H1 (cell line): ENCODE measurements around the gene ADRM1. TPM values are rescaled to one million over a fixed set of nuclear protein-coding genes. Genes with fewer than 3 reads are reported as not detected.

Experiments
- CTCF ChIA-PET: fragments of 300-600 bp; sonication (Branson Sonifier 250); formaldehyde crosslinking; loops from one replicate; lab custom pipeline; 2021; ENCODE audit not compliant: partially characterized antibody; lab: Charles Lee
- POLR2A ChIA-PET: fragments of 300-600 bp; sonication (Branson Sonifier 250); formaldehyde crosslinking; loops from one replicate; lab custom pipeline; 2021; ENCODE audit warnings: inconsistent platforms; ENCODE audit not compliant: partially characterized antibody; lab: Charles Lee
- DNase-seq, 2 experiments: peaks; one replicate each; pipeline versions ENCODE4 v3.0.0 to v3.0.0-alpha.2; 2010 to 2022; ENCODE audit warnings: low spot score in 2 of 2, low read depth in 1 of 2, mixed read lengths in 1 of 2
- FAIRE-seq: peaks from 2 replicates; lab custom pipeline; 2011; peaks lifted over from hg19 to GRCh38; lab: Jason Lieb, UNC
- H2AFZ ChIP-seq: 2 replicates; pipeline ENCODE4 v1.8.1; 2012; ENCODE audit warnings: low read length, inconsistent platforms
- H2AK5ac ChIP-seq: 2 replicates; pipeline ENCODE4 v1.6.1; 2013; ENCODE audit warnings: low read depth, low read length
- H2BK120ac ChIP-seq: replicated peaks from 2 replicates; pipeline ENCODE3; 2013; ENCODE audit warnings: low read depth, low read length, inconsistent platforms
- H2BK12ac ChIP-seq: 2 replicates; pipeline ENCODE4 v1.6.1; 2013; ENCODE audit warnings: low read depth, low read length
- H2BK15ac ChIP-seq: 2 replicates; pipeline ENCODE4 v1.6.1; 2013; ENCODE audit warnings: low read length
- H2BK20ac ChIP-seq: 2 replicates; pipeline ENCODE4 v1.6.1; 2013; ENCODE audit warnings: low read length
- H2BK5ac ChIP-seq: 2 replicates; pipeline ENCODE4 v1.6.1; 2013; ENCODE audit warnings: low read depth, low read length
- H3K14ac ChIP-seq: 2 replicates; pipeline ENCODE4 v1.6.1; 2013; ENCODE audit warnings: inconsistent platforms; ENCODE audit not compliant: insufficient read length
- H3K18ac ChIP-seq: 2 replicates; pipeline ENCODE4 v1.6.1; 2013; ENCODE audit warnings: low read length; ENCODE audit errors: extremely low read depth
- H3K23ac ChIP-seq: 2 replicates; pipeline ENCODE4 v1.6.1; 2013; ENCODE audit warnings: inconsistent platforms; ENCODE audit not compliant: insufficient read length
- H3K23me2 ChIP-seq: 2 replicates; pipeline ENCODE4 v1.6.1; 2013; ENCODE audit warnings: low read depth, low read length
- H3K27ac ChIP-seq: 2 replicates; pipeline ENCODE4 v1.6.1; 2011; ENCODE audit warnings: low read depth, low read length, inconsistent platforms
- H3K27me3 ChIP-seq, 4 experiments: replicated peaks in 1 of 4; 1 replicate in 1 of 4; 2 replicates in 3 of 4; pipeline versions ENCODE4 v1.6.1 to v1.8.1; 2011 to 2013; ENCODE audit warnings: low read length in 3 of 4, mild to moderate bottlenecking in 3 of 4, inconsistent platforms in 2 of 4, mixed read lengths in 2 of 4, moderate library complexity in 1 of 4; ENCODE audit not compliant: control insufficient read depth in 3 of 4, insufficient read depth in 3 of 4; ENCODE audit errors: extremely low read depth in 1 of 4
- H3K36me3 ChIP-seq, 4 experiments: 2 replicates each; pipeline versions ENCODE4 v1.6.1 to v1.8.1; 2011 to 2013; ENCODE audit warnings: mild to moderate bottlenecking in 4 of 4, low read length in 3 of 4, moderate library complexity in 2 of 4, control low read depth in 1 of 4, inconsistent platforms in 1 of 4; ENCODE audit not compliant: insufficient read depth in 4 of 4, control insufficient read depth in 2 of 4
- H3K4ac ChIP-seq: replicated peaks from 2 replicates; pipeline ENCODE3; 2013; ENCODE audit warnings: low read length, low read depth, mixed read lengths, inconsistent platforms; ENCODE audit not compliant: insufficient read length
- H3K4me1 ChIP-seq, 4 experiments: replicated peaks in 1 of 4; 1 replicate in 1 of 4; 2 replicates in 3 of 4; pipeline versions ENCODE4 v1.6.1 to v1.8.1; 2011 to 2013; ENCODE audit warnings: low read length in 3 of 4, inconsistent platforms in 2 of 4, mixed read lengths in 1 of 4; ENCODE audit not compliant: insufficient read depth in 4 of 4, control insufficient read depth in 3 of 4
- H3K4me2 ChIP-seq, 2 experiments: 2 replicates each; pipeline versions ENCODE4 v1.6.1 to v1.8.1; 2011 to 2013; ENCODE audit warnings: low read depth in 2 of 2, low read length in 2 of 2, control low read depth in 1 of 2, inconsistent platforms in 1 of 2, mild to moderate bottlenecking in 1 of 2; ENCODE audit not compliant: insufficient read depth in 1 of 2
- H3K4me3 ChIP-seq, 4 experiments: fragments of 200-600, 300-600 bp in 1 of 4; sonication (generic), shearing (Covaris generic), sonication (Bioruptor Twin) in 1 of 4; 2 replicates each; pipeline versions ENCODE4 v1.5.1 to v1.8.1; 2011 to 2016; ENCODE audit warnings: low read length in 4 of 4, low read depth in 3 of 4, control low read depth in 2 of 4, inconsistent platforms in 2 of 4, mild to moderate bottlenecking in 2 of 4, mixed read lengths in 1 of 4, moderate library complexity in 1 of 4; ENCODE audit not compliant: insufficient read depth in 2 of 4; ENCODE audit errors: extremely low read depth in 1 of 4
- H3K56ac ChIP-seq: replicated peaks from 2 replicates; pipeline ENCODE3; 2013; ENCODE audit warnings: low read depth, mild to moderate bottlenecking, mixed read lengths, low read length, inconsistent platforms; ENCODE audit not compliant: insufficient read length
- H3K79me1 ChIP-seq: 2 replicates; pipeline ENCODE4 v1.6.1; 2013; ENCODE audit warnings: low read depth, low read length, control low read depth
- H3K79me2 ChIP-seq, 2 experiments: 2 replicates each; pipeline versions ENCODE4 v1.6.1 to v1.8.1; 2012 to 2013; ENCODE audit warnings: low read length in 2 of 2, mild to moderate bottlenecking in 2 of 2, inconsistent platforms in 1 of 2; ENCODE audit not compliant: insufficient read depth in 2 of 2, control insufficient read depth in 1 of 2
- H3K9ac ChIP-seq, 4 experiments: replicated peaks in 1 of 4; 1 replicate in 1 of 4; 2 replicates in 3 of 4; pipeline versions ENCODE4 v1.6.1 to v1.8.1; 2011 to 2013; ENCODE audit warnings: low read depth in 3 of 4, low read length in 3 of 4, control low read depth in 2 of 4, mild to moderate bottlenecking in 2 of 4, moderate library complexity in 2 of 4, inconsistent platforms in 1 of 4; ENCODE audit errors: extremely low read depth in 1 of 4
- H3K9me3 ChIP-seq, 2 experiments: 2 replicates each; pipeline versions ENCODE4 v1.6.1 to v1.8.1; 2012 to 2013; ENCODE audit warnings: mild to moderate bottlenecking in 2 of 2, moderate library complexity in 2 of 2, control low read depth in 1 of 2, inconsistent platforms in 1 of 2, low read depth in 1 of 2, low read length in 1 of 2, mixed read lengths in 1 of 2; ENCODE audit not compliant: insufficient read depth in 2 of 2
- H4K20me1 ChIP-seq, 2 experiments: replicated peaks in 1 of 2; 2 replicates each; pipeline versions ENCODE3 to v1.8.1; 2011 to 2013; ENCODE audit warnings: inconsistent platforms in 2 of 2, low read length in 2 of 2, mild to moderate bottlenecking in 1 of 2; ENCODE audit not compliant: insufficient read depth in 2 of 2, control insufficient read depth in 1 of 2
- H4K5ac ChIP-seq: 2 replicates; pipeline ENCODE4 v1.6.1; 2013; ENCODE audit warnings: low read length, low read depth, mixed read lengths, inconsistent platforms; ENCODE audit not compliant: insufficient read length
- H4K8ac ChIP-seq: 2 replicates; pipeline ENCODE4 v1.8.0; 2013; ENCODE audit warnings: mild to moderate bottlenecking, moderate library complexity, low read length, inconsistent platforms; ENCODE audit not compliant: insufficient read depth; ENCODE audit errors: extremely low read depth
- H4K91ac ChIP-seq: replicated peaks from 2 replicates; pipeline ENCODE3; 2013; ENCODE audit warnings: low read length, mixed read lengths, inconsistent platforms; ENCODE audit not compliant: insufficient read length
- ATF2 ChIP-seq: IDR thresholded peaks from 2 replicates; pipeline ENCODE4 v1.6.1; 2012; ENCODE audit warnings: low read length, inconsistent platforms
- CHD2 ChIP-seq: IDR thresholded peaks from 2 replicates; pipeline ENCODE4 v1.6.1; 2012; ENCODE audit warnings: low read length, improper control_type of control experiment
- JUN ChIP-seq: IDR thresholded peaks from 2 replicates; pipeline ENCODE4 v1.6.1; 2011; ENCODE audit warnings: low read depth, mild to moderate bottlenecking, improper control_type of control experiment, low read length
- JUND ChIP-seq: IDR thresholded peaks from 2 replicates; pipeline ENCODE4 v1.6.1; 2011; ENCODE audit warnings: mild to moderate bottlenecking, improper control_type of control experiment, low read length
- RXRA ChIP-seq: IDR thresholded peaks from 2 replicates; pipeline ENCODE4 v1.6.1; 2011; ENCODE audit warnings: low read depth, mild to moderate bottlenecking, low read length, moderate library complexity; ENCODE audit not compliant: insufficient read depth
- whole genome bisulfite sequencing, 2 experiments: shearing (Covaris generic) in 1 of 2; methylation state at CpG; one replicate each; pipeline versions ENCODE4 v1.1.6 to v1.1.7; 2013 to 2015; ENCODE audit warnings: low lambda C conversion rate in 2 of 2, mixed read lengths in 2 of 2, inconsistent platforms in 1 of 2, low coverage in 1 of 2, missing lambda C conversion rate in 1 of 2; ENCODE audit not compliant: insufficient replicate concordance in 2 of 2, insufficient coverage in 1 of 2, insufficient read length in 1 of 2; ENCODE audit errors: extremely low coverage in 1 of 2, missing lambda C conversion rate in 1 of 2; 5-methylcytosine and 5-hydroxymethylcytosine counted together
- polyA plus RNA-seq, 7 experiments: library from polyadenylated mRNA; depleted of rRNA in 3 of 7; stranded (reverse) in 5 of 7; unstranded in 2 of 7; fragments of >200 nt in 5 of 7; fragments of 200-250 nt in 2 of 7; gene quantifications; 1 replicate in 5 of 7; 2 replicates in 1 of 7; 4 replicates in 1 of 7; pipeline versions ENCODE4 v1.2.1 to v1.2.3, GENCODE V29; 2011 to 2013; ENCODE audit warnings: missing spikeins in 2 of 7, mixed read lengths in 2 of 7
- total RNA-seq: library from RNA; stranded (reverse); fragmentation: NEBNext Ultra II Directional; extraction: Animal tissue kit (Norgen Biotek cat#: 25700); gene quantifications from 2 replicates; pipeline ENCODE4 v1.2.1, GENCODE V29; 2021

Gene ADRM1
- total and polyA plus RNA-seq, 2 of the 8 experiments (the other 6 are each of a cell fraction or from before 2014, with no cell fraction given) = 126 to 214 TPM

- Histone ChIP-seq H2BK5ac (peak overlapping the region; percentile 73), H3K23me2 (no peaks in the 10 kb centered on the region), H3K79me1 (peaks cover 30% of the 10 kb centered on the region), H3K4me1 (peaks cover 0 to 43% (median 31%) of the 10 kb centered on the region in 4 experiments; a peak in 6 of 7 replicates), H3K56ac (no peak overlapping the region), H3K36me3 (peaks cover 14 to 27% (median 22%) of the 10 kb centered on the region in 4 experiments; a peak in 6 of 8 replicates), H4K91ac (peak overlapping the region; percentile 42), H3K18ac (peak overlapping the region; percentile 60; the same call in 1 of the 2 replicates), H3K23ac (no peak overlapping the region), H2BK20ac (no peak overlapping the region), H3K79me2 (peaks cover 12 to 64% of the 10 kb centered on the region in 2 experiments; a peak in 3 of 4 replicates), H3K9ac (no peak overlapping the region), H4K20me1 (peaks cover 0 to 26% of the 10 kb centered on the region in 2 experiments), H4K8ac (no peak overlapping the region), H2BK12ac (peak overlapping the region; percentile 27; the same call in 1 of the 2 replicates), H3K4me2 (0 out of 4 replicates have a peak overlapping the region, but pooled peaks of 1 of the 2 experiments have one; percentile 7), H2BK15ac (no peak overlapping the region), H3K14ac (no peak overlapping the region), H3K9me3 (no peaks in the 10 kb centered on the region; a peak in 1 of 4 replicates), H4K5ac (peak overlapping the region; percentile 30), H3K27ac (peak overlapping the region; percentile 71), H3K4me3 (no peak overlapping the region), H2BK120ac (no peak overlapping the region), H2AK5ac (peak overlapping the region; percentile 39; the same call in 1 of the 2 replicates), H2AFZ (no peak overlapping the region), H3K27me3 (no peaks in the 10 kb centered on the region), H3K4ac (peak overlapping the region; percentile 91)
- ChIA-PET POLR2A (interaction anchor here (0.8 to 10.4 kb wide), 10 partner anchors 10 to 113 kb away, joined by 3 to 114 read pairs (median 5); partner anchors contain the start of genes LAMA5 and RPS21), CTCF (interaction anchor here (1.0 to 3.6 kb wide), 5 partner anchors 10 to 46 kb away, joined by 3 to 30 read pairs (median 4); partner anchors contain the start of gene LAMA5)
- 66% methylated on average over 5 of the region's 11 CpGs; no CpG with 5 or more reads in 1 of the 2 experiments for WGBS, 2 experiments
- FAIRE-seq (no peak), DNase-seq (no peak)
- TF ChIP-seq JUND = peak; percentile 49; the same call in 1 of the 2 replicates
- peak; percentile 42; the same call in 1 of the 2 replicates for TF ChIP-seq JUN
- no peak for TF ChIP-seq ATF2
- TF ChIP-seq RXRA = no peak
- 0 out of 2 replicates have a peak, but pooled peaks have one; percentile 22 for TF ChIP-seq CHD2
These were observed 52.7 kb downstream of the ADRM1 start for GRCh38 chr20:62355516-62355877.
